Osteocyte (in vitro differentiated cells): ENCODE results near the gene XRCC4. TPM values are rescaled to one million over a fixed set of nuclear protein-coding genes. Genes with fewer than 3 reads are reported as not detected.

Source experiments
- DNase-seq: peaks from one replicate; pipeline ENCODE4 v3.0.0; 2021; ENCODE audit warnings: mixed read lengths; ENCODE audit not compliant: unreplicated experiment; ENCODE audit errors: extremely low spot score
- H3K27ac Mint-ChIP-seq: one replicate; pipeline ENCODE4 v1.8.0; 2021; ENCODE audit warnings: mild to moderate bottlenecking, mixed read lengths; ENCODE audit not compliant: unreplicated experiment
- H3K27me3 Mint-ChIP-seq: one replicate; pipeline ENCODE4 v1.8.0; 2021; ENCODE audit warnings: mixed read lengths; ENCODE audit not compliant: unreplicated experiment
- H3K36me3 Mint-ChIP-seq: one replicate; pipeline ENCODE4 v1.8.0; 2021; ENCODE audit warnings: mixed read lengths; ENCODE audit not compliant: unreplicated experiment
- H3K4me1 Mint-ChIP-seq: one replicate; pipeline ENCODE4 v1.8.0; 2021; ENCODE audit warnings: mixed read lengths; ENCODE audit not compliant: unreplicated experiment
- H3K4me3 Mint-ChIP-seq: one replicate; pipeline ENCODE4 v1.8.0; 2021; ENCODE audit warnings: mild to moderate bottlenecking, moderate library complexity, mixed read lengths; ENCODE audit not compliant: unreplicated experiment
- H3K9me3 Mint-ChIP-seq: one replicate; pipeline ENCODE4 v1.8.0; 2021; ENCODE audit warnings: mixed read lengths; ENCODE audit not compliant: unreplicated experiment
- CTCF ChIP-seq: fragments of 200-600 bp; sonication (generic); IDR thresholded peaks from 2 replicates; pipeline ENCODE4 v1.5.0; 2021; ENCODE audit warnings: antibody characterized with exemption, mild to moderate bottlenecking, moderate library complexity
- total RNA-seq: library from RNA; stranded (reverse); gene quantifications from 2 replicates; pipeline ENCODE4 v1.2.1, GENCODE V29; 2021

The XRCC4 gene
- total RNA-seq, 1 donor from 2014 or later: 4.2 TPM

DNA sequence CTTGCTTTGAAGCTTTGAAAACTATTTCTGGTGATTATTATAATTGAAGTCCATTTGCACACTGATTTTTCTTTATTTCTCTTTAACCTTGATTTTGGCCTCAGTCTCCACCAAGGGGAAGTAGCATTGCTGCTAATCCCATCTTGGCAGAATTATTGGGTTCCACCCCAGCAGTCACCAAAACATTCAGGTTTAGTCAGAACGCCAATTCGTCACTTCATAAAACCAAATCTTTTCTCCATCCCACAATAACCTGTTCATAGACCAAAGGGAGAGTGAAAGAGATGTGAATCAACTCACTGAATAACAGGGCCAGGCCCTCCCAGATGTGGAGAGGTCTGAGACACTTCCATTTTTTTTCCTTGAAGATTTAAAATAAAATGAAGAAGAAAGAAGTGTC lies 299.1 kb downstream of the XRCC4 start:
- Mint-ChIP-seq H3K27me3 (no peaks in the 10 kb centered on the region), H3K4me1 (peaks cover 14% of the 10 kb centered on the region), H3K4me3 (no peak overlapping the region), H3K27ac (no peak overlapping the region), H3K36me3 (no peaks in the 10 kb centered on the region), H3K9me3 (no peaks in the 10 kb centered on the region)
- TF ChIP-seq CTCF: no peak
- DNase-seq: no peak

DNA sequence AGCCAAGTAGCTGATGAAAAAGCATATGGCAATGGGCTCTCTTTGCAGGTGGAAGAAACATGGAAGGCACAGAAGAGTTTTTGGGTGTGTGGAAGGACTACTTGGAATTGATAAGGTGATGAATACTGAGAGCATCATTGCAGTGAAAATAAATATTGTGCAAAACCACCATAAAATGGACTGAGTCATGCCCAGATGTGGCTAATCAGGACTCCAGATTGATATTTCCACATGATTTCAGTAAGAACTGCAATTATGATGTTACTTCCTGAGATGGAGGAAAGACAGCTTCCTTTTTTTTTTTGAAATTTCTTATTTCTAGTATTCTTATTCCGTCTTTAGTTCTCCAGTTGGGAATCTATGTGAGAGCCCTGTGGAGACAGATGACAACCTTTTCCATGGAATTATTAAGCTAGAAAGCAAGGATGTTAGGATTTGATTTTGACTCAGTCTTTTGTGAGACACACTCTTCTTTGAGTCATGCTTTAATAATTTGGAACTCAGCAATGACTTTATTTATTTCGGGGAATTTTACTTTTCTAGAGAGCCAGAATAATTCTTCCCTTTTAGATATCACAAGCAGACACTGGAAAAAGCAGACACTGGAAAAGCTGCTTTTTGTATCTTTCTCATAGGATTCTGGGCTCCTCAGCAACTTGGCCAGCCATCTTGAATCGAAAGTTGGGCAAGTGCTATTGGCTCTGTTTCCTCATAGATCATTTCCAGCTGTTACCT lies 300.0 kb downstream of the XRCC4 start:
- no peak for TF ChIP-seq CTCF
- H3K4me3 Mint-ChIP-seq: no peak overlapping the region

GRCh38 chr5:83378624-83379289 lies 301.4 kb downstream of the XRCC4 start:
- H3K36me3 Mint-ChIP-seq: peaks cover 5% of the 10 kb centered on the region
- DNase-seq: no peak
- H3K4me3 Mint-ChIP-seq: no peak overlapping the region
- peaks cover 6% of the 10 kb centered on the region for H3K9me3 Mint-ChIP-seq
- H3K27ac Mint-ChIP-seq: no peak overlapping the region
- no peaks in the 10 kb centered on the region for H3K27me3 Mint-ChIP-seq
- TF ChIP-seq CTCF: no peak
- H3K4me1 Mint-ChIP-seq: peaks cover 14% of the 10 kb centered on the region

More for the DNA sequence above, 300.0 kb downstream of the XRCC4 start:
- Mint-ChIP-seq H3K9me3 (no peaks in the 10 kb centered on the region), H3K27ac (no peak overlapping the region), H3K4me1 (peaks cover 14% of the 10 kb centered on the region), H3K27me3 (no peaks in the 10 kb centered on the region), H3K36me3 (no peaks in the 10 kb centered on the region)
- no peak for DNase-seq

DNA sequence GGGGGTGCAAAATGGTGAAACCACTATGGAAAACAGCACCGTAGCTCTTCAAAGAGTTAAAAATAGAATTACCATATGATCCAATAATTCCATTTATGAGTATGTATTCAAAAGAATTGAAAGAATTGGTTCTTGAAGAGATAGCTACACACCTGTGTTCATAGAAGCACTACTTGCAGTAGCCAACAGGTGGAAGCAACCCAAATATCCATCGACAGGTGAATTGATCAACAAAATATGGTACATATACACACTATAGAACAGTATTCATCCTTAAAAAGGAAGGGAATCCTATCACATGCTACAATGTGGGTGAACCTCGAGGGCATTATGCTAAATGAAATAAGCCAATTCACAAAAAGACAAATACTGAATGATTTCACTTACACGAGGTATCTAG lies 308.5 kb downstream of the XRCC4 start:
- no peak for DNase-seq
- H3K4me1 Mint-ChIP-seq: peaks cover 7% of the 10 kb centered on the region
- TF ChIP-seq CTCF: no peak
- peaks cover 5% of the 10 kb centered on the region for H3K36me3 Mint-ChIP-seq
- H3K9me3 Mint-ChIP-seq: peaks cover 19% of the 10 kb centered on the region
- H3K27ac Mint-ChIP-seq: no peak overlapping the region
- H3K4me3 Mint-ChIP-seq: no peak overlapping the region
- H3K27me3 Mint-ChIP-seq: no peaks in the 10 kb centered on the region

DNA sequence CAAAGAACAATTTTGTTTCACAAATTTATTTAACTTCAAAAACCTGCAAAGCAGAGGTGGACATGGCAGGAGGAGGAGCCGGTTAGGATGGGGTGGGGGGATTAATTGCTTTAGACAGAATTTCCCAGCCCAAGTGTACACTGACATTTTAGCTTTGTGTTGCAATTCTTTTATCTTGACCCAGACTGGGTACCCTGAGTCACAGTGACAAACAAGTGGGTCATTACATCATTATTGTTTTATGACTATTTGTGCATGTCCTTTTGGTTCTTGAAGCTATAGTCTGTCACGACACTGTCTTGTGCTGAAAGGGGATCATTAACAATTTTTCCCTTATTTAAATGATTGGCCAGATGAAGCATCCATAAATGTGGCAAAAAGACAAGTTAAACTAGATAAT lies 309.7 kb downstream of the XRCC4 start:
- no peak overlapping the region for H3K27ac Mint-ChIP-seq
- peaks cover 5% of the 10 kb centered on the region for H3K36me3 Mint-ChIP-seq
- H3K27me3 Mint-ChIP-seq: no peaks in the 10 kb centered on the region
- H3K4me3 Mint-ChIP-seq: no peak overlapping the region
- TF ChIP-seq CTCF: no peak
- H3K4me1 Mint-ChIP-seq: peaks cover 7% of the 10 kb centered on the region
- H3K9me3 Mint-ChIP-seq: peaks cover 19% of the 10 kb centered on the region
- no peak for DNase-seq
